SK-N-SH (cell line): ENCODE measurements around the gene ADGRL3. TPM values are rescaled to one million over a fixed set of nuclear protein-coding genes. Genes with fewer than 3 reads are reported as not detected.
"Not testable (repeated sequence)": the region's sequence is repeated elsewhere in the genome, so short reads cannot be mapped to it uniquely, and the experiment has no call there.

Experiments
- CTCF ChIA-PET: fragments of 300-600, 350-600 bp; formaldehyde crosslinking; extraction: SDS; loops from one replicate; lab custom pipeline; 2021; lab: Yijun Ruan, JAX
- POLR2A ChIA-PET: fragments of 350-600 bp; sonication (Branson Sonifier 250); formaldehyde crosslinking; extraction: SDS; loops from one replicate; lab custom pipeline; 2020; ENCODE audit warnings: antibody characterized with exemption, inconsistent platforms; lab: Yijun Ruan, JAX
- DNase-seq: peaks from one replicate; pipeline ENCODE4 v3.0.0; 2012
- H2AFZ ChIP-seq: fragments of 200-600 bp; sonication (generic); 2 replicates; pipeline ENCODE4 v1.8.1; 2016; ENCODE audit warnings: antibody characterized with exemption, mild to moderate bottlenecking, low read depth
- H3F3A ChIP-seq: fragments of 200-600 bp; sonication (generic); replicated peaks from 2 replicates; pipeline ENCODE3; 2016; ENCODE audit warnings: antibody characterized with exemption, mild to moderate bottlenecking; ENCODE audit not compliant: insufficient read depth
- H3K27ac ChIP-seq, 2 experiments: fragments of 200-500 bp in 1 of 2; fragments of 200-600 bp in 1 of 2; sonication (Bioruptor generic) in 1 of 2; sonication (generic), shearing (Covaris generic) in 1 of 2; 2 replicates each; pipeline versions ENCODE4 v1.5.1 to v1.6.1; 2014 to 2016; ENCODE audit warnings: low read depth in 2 of 2, inconsistent platforms in 1 of 2, low read length in 1 of 2, mild to moderate bottlenecking in 1 of 2, mixed read lengths in 1 of 2
- H3K27me3 ChIP-seq: fragments of 200-600 bp; sonication (generic), shearing (Covaris generic); 2 replicates; pipeline ENCODE4 v1.6.1; 2016; ENCODE audit warnings: mixed run types; ENCODE audit not compliant: insufficient read depth
- H3K36me3 ChIP-seq, 2 experiments: fragments of 200-500 bp in 1 of 2; fragments of 200-600 bp in 1 of 2; sonication (Bioruptor generic) in 1 of 2; sonication (generic) in 1 of 2; replicated peaks in 1 of 2; 2 replicates each; pipeline versions ENCODE3 to v1.5.1; 2014 to 2016; ENCODE audit warnings: low read length in 1 of 2, mild to moderate bottlenecking in 1 of 2; ENCODE audit not compliant: insufficient read depth in 2 of 2, control insufficient read depth in 1 of 2
- H3K4me1 ChIP-seq, 2 experiments: fragments of 200-500 bp in 1 of 2; fragments of 200-600 bp in 1 of 2; sonication (Bioruptor generic) in 1 of 2; sonication (generic), shearing (Covaris generic) in 1 of 2; 2 replicates each; pipeline versions ENCODE4 v1.5.1 to v1.6.1; 2014 to 2016; ENCODE audit warnings: low read depth in 1 of 2, low read length in 1 of 2, mixed run types in 1 of 2; ENCODE audit not compliant: insufficient read depth in 2 of 2, control insufficient read depth in 1 of 2
- H3K4me2 ChIP-seq: fragments of 200-600 bp; sonication (generic), shearing (Covaris generic); 2 replicates; pipeline ENCODE4 v1.6.1; 2017; ENCODE audit warnings: mixed run types
- H3K4me3 ChIP-seq, 2 experiments: fragments of 200-500 bp in 1 of 2; fragments of 200-600 bp in 1 of 2; sonication (Bioruptor generic) in 1 of 2; sonication (generic), shearing (Covaris generic) in 1 of 2; 2 replicates each; pipeline versions ENCODE4 v1.5.1 to v1.8.1; 2014 to 2016; ENCODE audit warnings: low read depth in 2 of 2, inconsistent platforms in 1 of 2, low read length in 1 of 2, mild to moderate bottlenecking in 1 of 2, mixed read lengths in 1 of 2, moderate library complexity in 1 of 2
- H3K79me2 ChIP-seq: fragments of 200-600 bp; sonication (generic); 2 replicates; pipeline ENCODE4 v1.8.1; 2017; ENCODE audit warnings: mild to moderate bottlenecking; ENCODE audit not compliant: insufficient read depth
- H3K9ac ChIP-seq: fragments of 200-600 bp; sonication (generic); 2 replicates; pipeline ENCODE4 v1.6.1; 2017; ENCODE audit warnings: mixed run types
- H3K9me2 ChIP-seq: fragments of 200-600 bp; sonication (generic); 2 replicates; pipeline ENCODE4 v1.6.1; 2017; ENCODE audit warnings: mixed run types
- H3K9me3 ChIP-seq: fragments of 200-600 bp; sonication (generic); 2 replicates; pipeline ENCODE4 v1.6.1; 2017; ENCODE audit warnings: mixed run types, mild to moderate bottlenecking, moderate library complexity
- H4K20me1 ChIP-seq: fragments of 200-600 bp; sonication (generic); 2 replicates; pipeline ENCODE4 v1.6.1; 2017; ENCODE audit warnings: mild to moderate bottlenecking, mixed run types; ENCODE audit not compliant: insufficient read depth
- FOXM1 ChIP-seq: IDR thresholded peaks from 2 replicates; pipeline ENCODE4 v1.4.0; 2012; ENCODE audit warnings: low read depth, mild to moderate bottlenecking
- GATA2 ChIP-seq: sonication (generic); formaldehyde crosslinking; IDR thresholded peaks from 2 replicates; pipeline ENCODE4 v1.5.0; 2020; ENCODE audit warnings: mild to moderate bottlenecking, missing genetic modification reagents
- IRF3 ChIP-seq: fragments of 150-350 bp; IDR thresholded peaks from 2 replicates; pipeline ENCODE4 v1.6.1; 2016; ENCODE audit warnings: mild to moderate bottlenecking, low read depth, low read length
- MEF2A ChIP-seq: IDR thresholded peaks from 2 replicates; pipeline ENCODE4 v1.4.0; 2012; ENCODE audit warnings: low read depth, borderline replicate concordance
- MXI1 ChIP-seq: IDR thresholded peaks from 2 replicates; pipeline ENCODE4 v1.6.1; 2012; ENCODE audit warnings: mild to moderate bottlenecking, low read depth, low read length, improper control_type of control experiment
- NRF1 ChIP-seq: IDR thresholded peaks from 2 replicates; pipeline ENCODE4 v1.6.1; 2012; ENCODE audit warnings: low read depth, mild to moderate bottlenecking, low read length
- PBX3 ChIP-seq: IDR thresholded peaks from 2 replicates; pipeline ENCODE4; 2012
- REST ChIP-seq: IDR thresholded peaks from 2 replicates; pipeline ENCODE4 v1.6.1; 2012; ENCODE audit warnings: mild to moderate bottlenecking, low read depth, low read length, moderate library complexity
- SIN3A ChIP-seq: IDR thresholded peaks from 2 replicates; pipeline ENCODE4 v1.6.1; 2012; ENCODE audit warnings: low read depth, mild to moderate bottlenecking, low read length, moderate library complexity, borderline replicate concordance
- TAF1 ChIP-seq: IDR thresholded peaks from 2 replicates; pipeline ENCODE4 v1.6.1; 2012; ENCODE audit warnings: low read depth, mild to moderate bottlenecking, low read length, moderate library complexity, borderline replicate concordance
- TCF12 ChIP-seq: IDR thresholded peaks from 2 replicates; pipeline ENCODE4 v1.4.0; 2012
- WGBS: methylation state at CpG from one replicate; pipeline ENCODE4 v1.1.6; 2017; ENCODE audit warnings: low lambda C conversion rate; 5-methylcytosine and 5-hydroxymethylcytosine counted together
- polyA plus RNA-seq, 3 experiments: library from polyadenylated mRNA; depleted of rRNA; stranded (reverse); fragments of >200 nt; gene quantifications; 2 replicates each; pipeline ENCODE4 v1.2.3, GENCODE V29; 2012

The ADGRL3 gene
- polyA plus RNA-seq, 1 of the 3 experiments (the other 2 are of a cell fraction), result 0.03 TPM

- Histone ChIP-seq H3K9ac (no peak overlapping the region), H3K79me2 (no peaks in the 10 kb centered on the region), H4K20me1 (no peaks in the 10 kb centered on the region), H3K36me3 (no peaks in the 10 kb centered on the region), H3K4me3 (no peak overlapping the region), H3K9me3 (no peaks in the 10 kb centered on the region), H3K4me2 (no peak overlapping the region), H3K27me3 (no peaks in the 10 kb centered on the region), H2AFZ (no peak overlapping the region), H3K9me2 (no peaks in the 10 kb centered on the region), H3K27ac (no peak overlapping the region), H3K4me1 (peaks cover 0 to under 1% of the 10 kb centered on the region in 2 experiments; a peak in 1 of 4 replicates), H3F3A (no peaks in the 10 kb centered on the region)
- 20% methylated on average over 2 of the region's 2 CpGs for WGBS
- no peak for TF ChIP-seq SIN3A
- no peak for TF ChIP-seq FOXM1
- no peak for TF ChIP-seq PBX3
- TF ChIP-seq REST, result no peak
- no peak for TF ChIP-seq TCF12
- TF ChIP-seq MXI1, result no peak
- no peak for TF ChIP-seq IRF3
- TF ChIP-seq TAF1, result no peak
- no peak for TF ChIP-seq MEF2A
- TF ChIP-seq GATA2, result no peak
- no peak for TF ChIP-seq NRF1
- POLR2A ChIA-PET, result no interaction called here
- no peak for DNase-seq
- CTCF ChIA-PET, result no interaction called here
Measured at GRCh38 chr4:61507091-61507490, 307.0 kb downstream of the ADGRL3 start.

GRCh38 chr4:61509721-61510241, 309.7 kb downstream of the ADGRL3 start:
- CTCF ChIA-PET, result interaction anchor here (0.6 kb wide), 1 partner anchor 309 kb away, joined by 3 read pairs; no protein-coding TSS in a partner anchor
- H3K4me3 ChIP-seq, H2AFZ ChIP-seq, H3K4me1 ChIP-seq, H3K9me3 ChIP-seq, H3F3A ChIP-seq, H3K27me3 ChIP-seq, H4K20me1 ChIP-seq, POLR2A ChIA-PET, DNase-seq, H3K9ac ChIP-seq, H3K9me2 ChIP-seq, H3K36me3 ChIP-seq, H3K27ac ChIP-seq, H3K79me2 ChIP-seq, H3K4me2 ChIP-seq: not testable (repeated sequence)
- WGBS, result 75% methylated on average over 3 of the region's 3 CpGs
